Measurements from ENCODE around the gene MAMDC4.

MAMDC4 gene

DNA sequence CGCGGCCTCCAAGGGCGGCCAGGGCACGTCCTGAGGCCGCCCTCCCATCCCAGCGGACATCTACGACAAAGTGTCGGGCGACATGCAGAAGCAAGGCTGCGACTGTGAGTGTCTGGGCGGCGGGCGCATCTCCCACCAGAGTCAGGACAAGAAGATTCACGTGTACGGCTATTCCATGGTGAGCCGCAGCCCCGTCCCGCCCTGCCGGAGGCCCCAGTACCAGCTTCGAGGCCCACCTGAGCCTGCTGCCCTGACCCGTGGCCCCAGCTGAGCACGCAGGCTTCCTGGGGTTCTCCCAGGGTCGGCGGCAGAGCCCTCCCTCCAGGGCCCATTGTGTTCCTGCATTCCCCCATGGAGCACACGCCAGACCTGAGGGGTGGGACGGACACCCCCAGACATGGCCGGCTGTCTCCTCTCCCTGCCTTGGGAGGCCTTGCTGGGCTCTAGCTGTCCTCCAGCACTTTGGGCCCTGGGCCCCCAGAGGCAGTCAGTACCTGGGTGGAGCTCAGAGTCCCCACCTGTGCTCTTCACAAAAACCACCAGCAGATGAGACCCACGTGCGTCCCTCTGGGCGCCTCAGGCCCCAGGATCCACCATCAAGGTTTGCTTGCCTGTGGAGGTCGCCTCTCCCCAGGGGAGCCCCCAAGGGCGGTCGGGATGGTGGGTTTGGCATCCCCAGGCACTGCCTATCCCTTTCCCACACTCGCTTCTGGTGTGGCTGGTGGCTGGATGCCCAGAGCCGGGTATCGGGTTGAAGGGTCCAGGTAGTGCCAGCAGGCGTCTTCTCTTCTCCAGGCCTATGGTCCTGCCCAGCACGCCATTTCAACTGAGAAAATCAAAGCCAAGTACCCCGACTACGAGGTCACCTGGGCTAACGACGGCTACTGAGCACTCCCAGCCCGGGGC lies 1.9 kb upstream of the MAMDC4 start:
- no peak for DNase-seq

DNA sequence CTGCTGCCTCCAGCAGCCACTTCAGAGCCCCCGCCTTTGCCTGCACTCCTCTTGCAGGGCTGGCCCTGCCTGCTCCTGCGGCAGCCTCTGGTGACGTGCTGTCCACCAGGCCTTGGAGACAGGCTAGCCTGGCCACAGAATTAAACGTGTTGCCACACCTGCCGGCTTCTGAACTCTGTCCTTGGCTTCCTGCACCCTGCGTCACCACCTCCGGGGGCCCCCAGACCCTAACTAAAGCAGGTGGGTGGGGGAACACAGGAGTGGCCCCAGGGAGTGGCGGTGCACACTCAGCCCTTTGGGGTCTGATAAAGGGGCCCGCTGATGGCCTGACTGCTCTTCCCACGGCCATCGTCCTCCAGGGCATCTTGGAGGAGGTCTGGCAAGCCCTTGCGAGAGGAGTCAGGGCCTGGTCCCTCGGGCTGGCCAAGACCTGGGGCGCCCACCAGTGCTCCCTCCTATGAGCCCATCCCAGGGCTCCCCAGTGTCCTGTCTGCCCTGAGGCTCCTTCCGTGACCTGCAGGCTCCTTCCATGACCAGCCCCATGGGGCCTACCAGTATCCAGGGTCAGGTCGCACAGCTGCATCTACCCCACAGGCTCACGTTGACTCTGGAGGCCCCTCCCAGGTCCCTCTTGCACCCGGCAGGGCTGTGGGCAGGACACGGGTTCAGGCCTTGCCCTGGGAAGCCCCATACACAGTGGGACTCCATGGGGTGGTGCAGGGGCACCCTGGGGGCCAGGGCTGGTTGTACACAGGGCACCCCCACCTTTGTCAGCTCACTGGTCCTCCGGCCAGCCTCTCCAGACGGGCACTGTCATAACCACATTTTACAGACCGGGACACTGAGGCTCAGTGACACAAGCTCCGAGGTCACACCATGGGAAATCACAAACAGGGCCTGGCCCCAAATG lies 1.0 kb upstream of the MAMDC4 start:
- no peak for DNase-seq

DNA sequence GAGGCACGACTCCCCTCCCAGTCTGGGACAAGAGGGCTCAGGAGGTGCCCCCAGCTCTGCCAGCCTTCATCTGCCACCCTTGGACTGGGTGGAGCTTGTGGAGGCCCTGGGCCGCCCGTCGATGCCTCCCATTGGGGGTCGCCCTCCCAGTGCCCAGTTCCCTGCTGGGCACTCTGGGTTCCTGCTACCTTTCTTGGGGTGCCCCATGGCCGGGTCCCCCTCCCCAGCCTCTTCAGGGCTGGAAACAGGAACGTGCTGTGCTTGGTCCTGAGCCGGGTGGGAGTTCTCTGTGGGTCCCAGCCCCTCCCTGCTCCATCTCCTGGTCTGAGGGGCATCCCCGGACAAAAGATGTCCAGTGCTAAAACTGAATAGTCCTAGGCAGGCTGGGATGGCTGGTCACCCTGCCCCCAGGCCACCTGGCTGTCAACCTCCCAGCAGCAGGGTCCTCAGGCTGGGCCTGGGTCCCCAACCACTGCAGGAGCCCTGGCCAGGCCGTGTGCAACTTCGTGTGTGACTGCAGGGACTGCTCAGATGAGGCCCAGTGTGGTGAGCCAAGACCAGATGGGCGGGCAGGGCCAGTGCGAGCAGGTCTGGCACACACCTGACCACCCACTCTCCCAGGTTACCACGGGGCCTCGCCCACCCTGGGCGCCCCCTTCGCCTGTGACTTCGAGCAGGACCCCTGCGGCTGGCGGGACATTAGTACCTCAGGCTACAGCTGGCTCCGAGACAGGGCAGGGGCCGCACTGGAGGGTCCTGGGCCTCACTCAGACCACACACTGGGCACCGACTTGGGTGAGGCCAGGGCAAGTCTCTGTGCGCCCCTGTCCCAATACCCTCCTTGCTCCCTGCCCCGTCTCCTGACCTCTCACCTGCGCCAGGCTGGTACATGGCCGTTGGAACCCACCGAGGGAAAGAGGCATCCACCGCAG lies 784 bp downstream of the MAMDC4 start:
- DNase-seq: no peak

DNA sequence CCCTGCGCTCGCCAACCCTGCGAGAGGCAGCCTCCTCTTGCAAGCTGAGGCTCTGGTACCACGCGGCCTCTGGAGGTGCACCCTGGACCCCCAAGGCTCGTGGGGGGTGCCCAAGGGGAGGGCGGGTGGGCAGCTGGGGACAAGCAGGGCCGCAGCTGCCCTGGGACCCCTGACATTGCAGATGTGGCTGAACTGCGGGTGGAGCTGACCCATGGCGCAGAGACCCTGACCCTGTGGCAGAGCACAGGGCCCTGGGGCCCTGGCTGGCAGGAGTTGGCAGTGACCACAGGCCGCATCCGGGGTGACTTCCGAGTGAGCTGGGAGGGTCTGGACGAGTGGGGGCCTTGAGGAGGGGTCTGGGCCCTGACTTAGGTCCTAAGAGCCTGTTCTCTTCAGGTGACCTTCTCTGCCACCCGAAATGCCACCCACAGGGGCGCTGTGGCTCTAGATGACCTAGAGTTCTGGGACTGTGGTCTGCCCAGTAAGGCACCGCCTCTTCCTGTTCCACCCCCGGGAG lies 1.5 kb downstream of the MAMDC4 start:
- no peak for DNase-seq

DNA sequence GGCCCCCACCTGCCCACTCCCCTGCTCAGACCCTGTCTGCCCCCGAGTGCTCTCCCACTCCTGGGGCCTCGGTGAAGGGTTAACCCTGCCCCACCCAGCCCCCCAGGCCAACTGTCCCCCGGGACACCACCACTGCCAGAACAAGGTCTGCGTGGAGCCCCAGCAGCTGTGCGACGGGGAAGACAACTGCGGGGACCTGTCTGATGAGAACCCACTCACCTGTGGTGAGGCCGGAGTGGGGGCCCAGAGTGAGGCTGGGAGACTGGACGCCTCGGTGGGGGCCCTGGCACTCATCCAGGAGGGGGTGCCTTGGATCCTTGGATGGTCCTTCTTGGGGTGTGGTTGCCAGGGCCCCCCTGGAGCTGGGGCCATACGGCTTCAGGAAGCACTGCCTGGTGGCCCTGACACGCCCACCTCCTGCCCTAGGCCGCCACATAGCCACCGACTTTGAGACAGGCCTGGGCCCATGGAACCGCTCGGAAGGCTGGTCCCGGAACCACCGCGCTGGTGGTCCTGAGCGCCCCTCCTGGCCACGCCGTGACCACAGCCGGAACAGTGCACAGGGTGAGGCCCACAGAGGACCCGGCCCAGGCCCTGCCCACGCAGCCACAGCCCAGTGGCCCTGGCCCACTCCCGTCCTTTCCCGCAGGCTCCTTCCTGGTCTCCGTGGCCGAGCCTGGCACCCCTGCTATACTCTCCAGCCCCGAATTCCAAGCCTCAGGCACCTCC lies 2.1 kb downstream of the MAMDC4 start:
- DNase-seq: no peak

DNA sequence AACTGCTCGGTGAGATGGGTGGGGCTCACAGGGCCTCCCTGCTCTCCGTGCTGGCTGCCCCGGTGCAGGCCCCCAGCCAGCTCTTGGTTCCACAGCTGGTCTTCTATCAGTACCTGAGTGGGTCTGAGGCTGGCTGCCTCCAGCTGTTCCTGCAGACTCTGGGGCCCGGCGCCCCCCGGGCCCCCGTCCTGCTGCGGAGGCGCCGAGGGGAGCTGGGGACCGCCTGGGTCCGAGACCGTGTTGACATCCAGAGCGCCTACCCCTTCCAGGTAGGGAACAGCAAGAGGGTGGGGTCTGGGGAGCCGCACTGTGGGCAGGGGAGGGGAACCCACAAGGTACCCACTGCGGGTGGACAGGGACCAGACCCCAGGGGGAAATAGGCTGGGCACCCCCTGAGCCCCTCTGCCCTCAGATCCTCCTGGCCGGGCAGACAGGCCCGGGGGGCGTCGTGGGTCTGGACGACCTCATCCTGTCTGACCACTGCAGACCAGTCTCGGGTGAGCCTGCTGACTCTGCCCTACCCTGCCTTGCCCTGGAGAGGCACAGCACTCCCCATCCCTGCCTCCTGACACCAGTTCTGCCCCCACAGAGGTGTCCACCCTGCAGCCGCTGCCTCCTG lies 2.8 kb downstream of the MAMDC4 start:
- DNase-seq: no peak

DNA sequence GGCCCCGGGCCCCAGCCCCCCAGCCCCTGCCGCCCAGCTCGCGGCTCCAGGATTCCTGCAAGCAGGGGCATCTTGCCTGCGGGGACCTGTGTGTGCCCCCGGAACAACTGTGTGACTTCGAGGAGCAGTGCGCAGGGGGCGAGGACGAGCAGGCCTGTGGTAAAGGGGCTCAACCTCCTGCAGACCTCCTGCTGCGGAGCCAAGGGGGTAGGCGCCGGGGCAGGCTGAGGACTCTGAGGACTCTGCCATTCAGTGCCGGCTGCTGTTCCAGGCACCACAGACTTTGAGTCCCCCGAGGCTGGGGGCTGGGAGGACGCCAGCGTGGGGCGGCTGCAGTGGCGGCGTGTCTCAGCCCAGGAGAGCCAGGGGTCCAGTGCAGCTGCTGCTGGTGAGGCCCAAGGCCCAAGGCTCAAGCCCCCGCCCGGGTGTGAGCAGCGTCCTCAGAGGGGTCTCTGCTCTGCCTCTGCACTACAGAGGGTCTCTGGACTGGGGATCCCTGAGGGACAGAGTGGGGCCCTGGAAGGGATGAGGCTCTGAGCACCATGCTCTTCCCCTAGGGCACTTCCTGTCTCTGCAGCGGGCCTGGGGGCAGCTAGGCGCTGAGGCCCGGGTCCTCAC lies 3.4 kb downstream of the MAMDC4 start:
- no peak for DNase-seq

DNA sequence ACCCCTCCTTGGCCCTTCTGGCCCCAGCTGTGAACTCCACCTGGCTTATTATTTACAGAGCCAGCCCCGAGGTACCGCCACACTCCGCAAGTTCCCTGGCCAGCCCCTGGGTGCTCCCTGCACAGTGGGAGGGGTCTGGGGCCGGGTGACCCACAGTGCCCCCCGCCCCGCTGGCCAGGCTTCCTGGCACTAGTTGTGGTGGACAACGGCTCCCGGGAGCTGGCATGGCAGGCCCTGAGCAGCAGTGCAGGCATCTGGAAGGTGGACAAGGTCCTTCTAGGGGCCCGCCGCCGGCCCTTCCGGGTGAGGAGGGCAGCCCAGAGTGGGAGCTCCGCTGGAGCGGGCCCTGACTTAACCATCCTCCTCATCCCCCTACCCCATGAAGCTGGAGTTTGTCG lies 3.9 kb downstream of the MAMDC4 start:
- DNase-seq: no peak

DNA sequence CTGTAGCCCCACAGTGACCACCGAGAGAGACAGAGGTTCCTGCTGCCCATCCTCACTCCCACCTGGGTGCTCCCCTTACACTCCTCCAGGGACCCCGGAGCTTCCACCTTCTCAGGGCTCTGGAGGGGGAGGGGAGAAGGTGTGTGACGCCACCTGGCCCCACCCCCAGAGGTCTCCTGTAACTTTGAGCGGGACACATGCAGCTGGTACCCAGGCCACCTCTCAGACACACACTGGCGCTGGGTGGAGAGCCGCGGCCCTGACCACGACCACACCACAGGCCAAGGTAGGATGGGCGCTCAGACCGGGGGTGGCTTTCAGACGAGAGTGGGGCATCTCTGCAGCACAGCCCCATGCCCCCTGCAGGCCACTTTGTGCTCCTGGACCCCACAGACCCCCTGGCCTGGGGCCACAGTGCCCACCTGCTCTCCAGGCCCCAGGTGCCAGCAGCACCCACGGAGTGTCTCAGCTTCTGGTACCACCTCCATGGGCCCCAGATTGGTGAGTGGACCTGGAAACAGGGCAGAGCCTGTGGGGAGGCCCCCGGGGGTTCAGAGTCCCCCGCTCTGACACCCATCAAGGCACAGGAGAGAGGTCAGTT lies 4.5 kb downstream of the MAMDC4 start:
- DNase-seq: no peak

DNA sequence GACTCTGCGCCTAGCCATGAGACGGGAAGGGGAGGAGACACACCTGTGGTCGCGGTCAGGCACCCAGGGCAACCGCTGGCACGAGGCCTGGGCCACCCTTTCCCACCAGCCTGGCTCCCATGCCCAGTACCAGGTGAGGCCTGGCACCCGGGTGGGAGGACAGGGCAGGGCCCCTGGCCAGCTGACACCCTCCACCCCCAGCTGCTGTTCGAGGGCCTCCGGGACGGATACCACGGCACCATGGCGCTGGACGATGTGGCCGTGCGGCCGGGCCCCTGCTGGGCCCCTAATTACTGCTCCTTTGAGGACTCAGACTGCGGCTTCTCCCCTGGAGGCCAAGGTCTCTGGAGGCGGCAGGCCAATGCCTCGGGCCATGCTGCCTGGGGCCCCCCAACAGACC lies 5.0 kb downstream of the MAMDC4 start:
- DNase-seq: no peak

DNA sequence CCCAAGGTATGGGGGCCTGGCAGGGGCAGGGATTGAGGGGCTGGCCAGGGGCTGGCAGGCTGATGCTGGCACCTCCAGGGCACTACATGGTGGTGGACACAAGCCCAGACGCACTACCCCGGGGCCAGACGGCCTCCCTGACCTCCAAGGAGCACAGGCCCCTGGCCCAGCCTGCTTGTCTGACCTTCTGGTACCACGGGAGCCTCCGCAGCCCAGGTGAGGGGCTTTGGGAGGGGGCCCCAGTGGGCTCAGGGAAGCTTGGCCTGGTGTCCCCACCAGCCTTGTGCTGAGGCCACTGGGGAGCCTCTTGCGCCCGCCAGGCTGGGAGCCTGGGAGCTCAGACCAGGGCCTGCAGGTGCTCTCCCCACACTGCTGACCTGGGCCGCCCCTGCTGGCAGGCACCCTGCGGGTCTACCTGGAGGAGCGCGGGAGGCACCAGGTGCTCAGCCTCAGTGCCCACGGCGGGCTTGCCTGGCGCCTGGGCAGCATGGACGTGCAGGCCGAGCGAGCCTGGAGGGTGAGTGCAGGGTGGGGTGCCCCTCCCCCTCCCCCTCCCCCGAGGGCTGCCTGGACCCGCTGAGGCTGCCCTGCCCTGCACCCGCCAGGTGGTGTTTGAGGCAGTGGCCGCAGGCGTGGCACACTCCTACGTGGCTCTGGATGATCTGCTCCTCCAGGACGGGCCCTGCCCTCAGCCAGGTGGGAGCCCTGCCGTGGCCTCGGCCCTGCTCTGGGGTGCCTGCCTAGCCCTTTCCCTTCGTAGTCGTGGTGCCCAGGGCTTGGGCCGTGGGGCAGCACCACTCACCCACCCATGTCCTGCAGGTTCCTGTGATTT lies 5.7 kb downstream of the MAMDC4 start:
- DNase-seq: no peak

DNA sequence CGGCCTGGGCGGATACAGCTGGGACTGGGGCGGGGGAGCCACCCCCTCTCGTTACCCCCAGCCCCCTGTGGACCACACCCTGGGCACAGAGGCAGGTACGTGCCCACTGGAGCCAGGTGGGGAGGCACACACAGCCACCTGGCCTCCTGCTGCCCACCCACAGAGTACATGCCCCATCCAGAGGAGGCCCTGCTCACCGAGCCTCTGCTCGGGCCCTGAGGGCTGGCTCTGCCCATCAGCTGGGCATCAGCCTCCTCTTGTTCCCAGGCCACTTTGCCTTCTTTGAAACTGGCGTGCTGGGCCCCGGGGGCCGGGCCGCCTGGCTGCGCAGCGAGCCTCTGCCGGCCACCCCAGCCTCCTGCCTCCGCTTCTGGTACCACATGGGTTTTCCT lies 6.3 kb downstream of the MAMDC4 start:
- no peak for DNase-seq

DNA sequence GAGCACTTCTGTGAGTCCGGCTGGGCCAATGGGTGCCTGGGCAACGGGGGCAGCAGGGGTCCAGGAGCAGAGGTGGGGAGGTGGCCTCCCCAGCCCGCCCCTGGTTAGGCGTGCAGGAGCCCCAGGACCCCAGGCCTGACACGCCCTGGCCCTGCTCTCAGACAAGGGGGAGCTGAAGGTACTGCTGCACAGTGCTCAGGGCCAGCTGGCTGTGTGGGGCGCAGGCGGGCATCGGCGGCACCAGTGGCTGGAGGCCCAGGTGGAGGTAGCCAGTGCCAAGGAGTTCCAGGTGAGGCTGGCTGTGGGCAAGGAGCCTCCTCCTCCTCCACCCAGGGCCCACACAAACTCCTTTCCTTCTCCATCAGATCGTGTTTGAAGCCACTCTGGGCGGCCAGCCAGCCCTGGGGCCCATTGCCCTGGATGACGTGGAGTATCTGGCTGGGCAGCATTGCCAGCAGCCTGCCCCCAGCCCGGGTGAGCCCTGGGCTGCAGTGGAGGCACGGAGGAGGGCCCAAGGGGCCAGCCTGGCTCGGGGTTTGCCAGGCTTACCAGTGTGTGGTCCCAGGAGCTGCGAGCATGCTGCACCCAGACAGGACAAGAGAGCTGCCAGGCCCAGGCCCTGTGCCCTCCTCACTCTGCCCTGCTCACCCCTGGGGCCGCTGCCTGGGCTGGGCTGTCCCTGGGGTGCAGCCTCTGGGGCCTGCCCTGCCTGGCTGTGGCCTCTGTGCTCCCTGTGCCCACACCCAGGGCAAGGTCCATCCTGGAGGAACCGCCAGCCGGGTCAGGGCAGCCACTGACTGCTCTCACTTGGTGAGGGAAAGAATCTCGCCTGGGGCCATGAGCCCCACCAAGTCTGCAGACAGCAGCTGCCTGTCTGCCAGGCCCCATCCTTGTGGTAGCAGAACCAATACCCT lies 7.0 kb downstream of the MAMDC4 start:
- no peak for DNase-seq

DNA sequence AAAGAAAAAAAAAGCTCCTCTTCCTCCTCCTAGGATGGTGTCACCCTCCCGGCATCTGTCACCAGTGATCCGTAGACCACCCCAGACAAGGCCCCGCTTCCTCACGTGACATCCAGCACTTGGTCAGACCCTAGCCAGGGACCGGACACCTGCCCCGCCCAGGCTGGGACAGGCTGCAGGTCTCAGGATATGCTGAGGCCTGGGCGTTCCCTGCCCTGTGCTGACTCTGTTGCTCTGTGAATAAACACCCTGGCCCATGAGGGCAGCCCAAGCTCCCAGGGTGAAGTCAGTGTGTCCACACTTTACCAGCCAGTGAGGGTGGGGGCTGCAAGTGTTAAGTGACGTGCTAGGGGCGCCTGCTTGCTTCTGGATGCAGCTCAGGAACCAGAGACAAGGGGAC lies 8.4 kb downstream of the MAMDC4 start:
- no peak for DNase-seq

DNA sequence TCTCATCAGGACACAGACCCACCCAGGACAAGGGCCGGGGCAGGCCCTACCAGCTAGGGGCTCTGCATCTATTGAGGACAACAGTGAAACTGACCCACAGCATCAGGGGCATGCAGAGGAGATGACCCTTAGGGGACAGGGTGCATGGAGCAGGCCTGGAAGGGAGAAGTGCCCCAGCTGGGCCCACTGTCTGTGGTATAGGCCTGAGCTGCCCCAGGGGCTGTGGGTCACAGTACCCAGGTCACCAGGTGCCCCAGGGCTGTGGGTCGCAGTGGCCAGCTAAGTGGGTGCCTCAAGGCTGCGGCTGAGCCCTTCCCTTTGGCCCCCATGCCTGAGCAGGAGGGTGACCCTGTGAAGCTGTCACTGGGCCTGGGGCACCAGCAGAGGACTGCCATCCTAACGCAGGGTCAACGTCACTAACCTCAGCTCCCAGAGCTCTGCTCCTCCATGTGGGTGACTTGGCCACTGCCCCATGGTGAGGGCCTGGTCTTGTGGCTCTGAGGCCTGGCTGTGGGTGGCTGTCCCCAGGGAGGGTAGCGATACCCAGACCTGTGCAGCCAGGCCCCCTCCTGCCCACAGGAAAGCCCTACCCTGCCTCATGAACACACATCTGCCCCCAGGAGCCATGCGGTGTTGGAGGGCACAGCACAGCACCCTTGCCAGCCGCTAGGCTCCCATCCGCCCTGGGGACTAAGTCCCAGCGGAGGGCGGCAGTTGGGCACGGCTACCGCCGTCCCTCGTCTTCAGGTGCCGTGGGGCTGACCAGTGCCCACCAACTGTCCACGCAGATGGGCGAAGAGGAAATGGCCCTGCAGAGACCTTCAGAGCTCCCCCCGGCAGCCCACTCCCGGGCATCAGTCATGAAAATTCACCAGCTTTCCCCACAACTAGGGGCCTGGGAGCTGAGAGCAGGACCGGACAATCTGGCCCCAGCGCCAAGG lies 9.1 kb downstream of the MAMDC4 start:
- no peak for DNase-seq

DNA sequence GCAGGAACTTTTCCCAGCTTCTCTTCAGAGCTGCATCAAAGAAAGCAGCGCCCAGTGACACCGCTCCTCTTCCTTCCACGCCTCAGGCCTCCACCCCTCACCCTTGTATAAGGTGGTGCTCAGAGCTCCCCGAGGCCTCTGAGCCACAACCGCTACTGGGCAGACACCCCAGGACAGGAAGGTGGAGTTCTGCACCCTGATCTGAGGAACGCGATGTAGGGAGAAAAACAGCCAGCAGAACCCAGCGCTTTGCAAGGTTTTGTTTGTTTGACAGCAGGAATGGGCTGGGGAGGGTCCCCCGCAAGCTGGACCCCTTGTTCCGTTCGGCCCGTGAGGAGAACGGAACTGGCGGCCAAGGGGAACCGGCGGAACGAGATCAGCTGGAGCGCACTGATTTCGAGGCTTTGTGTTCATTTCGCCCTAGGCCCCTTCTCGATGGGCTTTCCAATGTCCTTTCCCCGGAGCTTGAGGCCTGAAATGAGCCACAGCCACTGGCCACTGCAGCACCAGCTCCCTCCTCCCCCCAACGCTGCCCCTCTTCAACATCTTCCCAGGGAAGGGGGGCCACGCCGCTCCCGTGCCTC lies 9.8 kb downstream of the MAMDC4 start:
- DNase-seq: no peak

Data from stimulated activated CD4-positive, alpha-beta T cell treated with anti-CD3 and anti-CD28 coated beads, Interleukin-2, amount 100 ng/mL, for 48 hours (primary cell).